Thyroid gland (tissue), 4 donors: ENCODE measurements around the gene PHACTR3. TPM values are rescaled to one million over a fixed set of nuclear protein-coding genes. Genes with fewer than 3 reads are reported as not detected.

ENCODE experiments used
- DNase-seq, 2 donors: peaks; one replicate each; pipeline ENCODE4 v3.0.0-alpha.2; 2019
- H3K27ac ChIP-seq, 3 donors: fragments of 200-600 bp; sonication (generic); 1 replicate in 2 of 3; 2 replicates in 1 of 3; pipeline ENCODE4 v1.5.1; 2016 to 2019; ENCODE audit warnings: mild to moderate bottlenecking in 1 of 3, moderate library complexity in 1 of 3
- H3K27me3 ChIP-seq: fragments of 200-600 bp; sonication (generic); one replicate; pipeline ENCODE4 v1.5.1; 2019
- H3K36me3 ChIP-seq, 2 donors: fragments of 200-600 bp; sonication (generic); one replicate each; pipeline ENCODE4 v1.5.1; 2016 to 2019
- H3K4me1 ChIP-seq, 2 donors: fragments of 200-600 bp; sonication (generic); one replicate each; pipeline ENCODE4 v1.5.1; 2017 to 2019
- H3K4me3 ChIP-seq, 3 donors: fragments of 200-600 bp; sonication (generic); replicated peaks in 1 of 3; 1 replicate in 2 of 3; 2 replicates in 1 of 3; pipeline ENCODE4 v1.5.1; 2016; ENCODE audit warnings: mild to moderate bottlenecking in 1 of 3
- H3K9me3 ChIP-seq: fragments of 200-600 bp; sonication (generic); one replicate; pipeline ENCODE4 v1.5.1; 2017
- CTCF ChIP-seq, 6 experiments: fragments of 200-600 bp in 3 of 6; fragments of 450-650 bp in 3 of 6; sonication (generic) in 3 of 6; IDR thresholded peaks; one replicate each; pipeline ENCODE4 v1.5.1; 2016 to 2019; ENCODE audit warnings: antibody characterized with exemption in 6 of 6, mild to moderate bottlenecking in 2 of 6, inconsistent platforms in 1 of 6, moderate library complexity in 1 of 6
- POLR2A ChIP-seq, 2 donors: fragments of 450-650 bp; IDR thresholded peaks; one replicate each; pipeline ENCODE4 v1.6.1; 2017; ENCODE audit warnings: antibody characterized with exemption in 2 of 2, mild to moderate bottlenecking in 2 of 2, moderate library complexity in 1 of 2
- WGBS, 2 donors: methylation state at CpG; one replicate each; pipeline ENCODE4 v1.1.5; 2017; 5-methylcytosine and 5-hydroxymethylcytosine counted together
- intact Hi-C: fragments of 100-400 bp; cut with DNase I; formaldehyde crosslinking; loops from one replicate; pipeline ENCODE4 v1.15.1; 2023
- total RNA-seq, 4 donors: library from RNA; depleted of rRNA; stranded (reverse); fragments of >200 nt; gene quantifications; one replicate each; pipeline ENCODE4 v1.2.3, GENCODE V29; 2016

The PHACTR3 gene
- total RNA-seq, 4 donors from 2014 or later, result 2.4 TPM; not detected in 3

- TF ChIP-seq POLR2A (IDR thresholded peaks at IDR 0.05) (no peak), CTCF (IDR thresholded peaks at IDR 0.05) (no peak)
- H3K27ac ChIP-seq, result no peak overlapping the region
- H3K4me3 ChIP-seq, result no peak overlapping the region
- no peak for DNase-seq
- no peaks in the 10 kb centered on the region for H3K27me3 ChIP-seq
- WGBS, 2 donors, result 75 to 88% methylated on average over 3 to 5 of the region's 5 CpGs
- H3K36me3 ChIP-seq, result no peaks in the 10 kb centered on the region
- H3K4me1 ChIP-seq, result no peaks in the 10 kb centered on the region
- no peaks in the 10 kb centered on the region for H3K9me3 ChIP-seq
- intact Hi-C loops, result no loop called here
Observed at GRCh38 chr20:59729506-59729905, 125.2 kb downstream of the PHACTR3 start.

GRCh38 chr20:59730722-59731121 lies 126.4 kb downstream of the PHACTR3 start:
- WGBS, 2 donors, result 75 to 80% methylated on average over 3 of the region's 3 CpGs
- Histone ChIP-seq H3K27ac (no peak overlapping the region), H3K27me3 (no peaks in the 10 kb centered on the region), H3K36me3 (no peaks in the 10 kb centered on the region), H3K9me3 (no peaks in the 10 kb centered on the region), H3K4me1 (no peaks in the 10 kb centered on the region), H3K4me3 (no peak overlapping the region)
- intact Hi-C loops, result no loop called here
- DNase-seq, result no peak
- TF ChIP-seq POLR2A (IDR thresholded peaks at IDR 0.05) (no peak), CTCF (IDR thresholded peaks at IDR 0.05) (no peak)

- Histone ChIP-seq H3K4me3 (no peak overlapping the region), H3K9me3 (no peaks in the 10 kb centered on the region), H3K4me1 (no peaks in the 10 kb centered on the region), H3K36me3 (no peaks in the 10 kb centered on the region), H3K27ac (no peak overlapping the region), H3K27me3 (no peaks in the 10 kb centered on the region)
- TF ChIP-seq CTCF (IDR thresholded peaks at IDR 0.05), result no peak
- no peak for TF ChIP-seq POLR2A (IDR thresholded peaks at IDR 0.05)
- 74 to 79% methylated on average over 2 of the region's 2 CpGs for WGBS, 2 donors
- intact Hi-C loops, result no loop called here
- no peak for DNase-seq
Observed at GRCh38 chr20:59731376-59731775, 127.0 kb downstream of the PHACTR3 start.

- Histone ChIP-seq H3K4me3 (no peak overlapping the region), H3K27me3 (no peaks in the 10 kb centered on the region), H3K27ac (no peak overlapping the region), H3K9me3 (no peaks in the 10 kb centered on the region), H3K4me1 (no peaks in the 10 kb centered on the region), H3K36me3 (no peaks in the 10 kb centered on the region)
- intact Hi-C loops, result no loop called here
- no peak for TF ChIP-seq POLR2A (IDR thresholded peaks at IDR 0.05)
- no peak for DNase-seq
- WGBS, 2 donors, result 54 to 74% methylated on average over 3 of the region's 3 CpGs
Observed at GRCh38 chr20:59733351-59733750, 129.0 kb downstream of the PHACTR3 start.

- no peaks in the 10 kb centered on the region for H3K36me3 ChIP-seq
- WGBS, 2 donors, result 39 to 45% methylated on average over 8 of the region's 8 CpGs
Observed at GRCh38 chr20:59735486-59735885, 131.1 kb downstream of the PHACTR3 start.

More at GRCh38 chr20:59735486-59735885, 131.1 kb downstream of the PHACTR3 start:
- H3K27ac ChIP-seq, result no peak overlapping the region
- intact Hi-C loops, result no loop called here
- H3K9me3 ChIP-seq, result no peaks in the 10 kb centered on the region
- H3K4me1 ChIP-seq, result no peaks in the 10 kb centered on the region
- H3K4me3 ChIP-seq, result no peak overlapping the region
- H3K27me3 ChIP-seq, result no peaks in the 10 kb centered on the region
- DNase-seq, result no peak
- TF ChIP-seq CTCF (IDR thresholded peaks at IDR 0.05), result no peak
- TF ChIP-seq POLR2A (IDR thresholded peaks at IDR 0.05), result no peak
